Measurements from ENCODE around the gene PSENEN. TPM values are rescaled to one million over a fixed set of nuclear protein-coding genes. Genes with fewer than 3 reads are reported as not detected.

Gene PSENEN, protein sequence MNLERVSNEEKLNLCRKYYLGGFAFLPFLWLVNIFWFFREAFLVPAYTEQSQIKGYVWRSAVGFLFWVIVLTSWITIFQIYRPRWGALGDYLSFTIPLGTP
- 44.7 TPM for total RNA-seq
- long read RNA-seq, transcript PSENEN-202 (4 exons, 1,661 nt): major isoform, 14 of 15 reads
- long read RNA-seq, partial matches to known transcripts: 1 of 15 reads
- long read RNA-seq, other reads (novel, unspliced or antisense): 0 of 15 reads

DNA sequence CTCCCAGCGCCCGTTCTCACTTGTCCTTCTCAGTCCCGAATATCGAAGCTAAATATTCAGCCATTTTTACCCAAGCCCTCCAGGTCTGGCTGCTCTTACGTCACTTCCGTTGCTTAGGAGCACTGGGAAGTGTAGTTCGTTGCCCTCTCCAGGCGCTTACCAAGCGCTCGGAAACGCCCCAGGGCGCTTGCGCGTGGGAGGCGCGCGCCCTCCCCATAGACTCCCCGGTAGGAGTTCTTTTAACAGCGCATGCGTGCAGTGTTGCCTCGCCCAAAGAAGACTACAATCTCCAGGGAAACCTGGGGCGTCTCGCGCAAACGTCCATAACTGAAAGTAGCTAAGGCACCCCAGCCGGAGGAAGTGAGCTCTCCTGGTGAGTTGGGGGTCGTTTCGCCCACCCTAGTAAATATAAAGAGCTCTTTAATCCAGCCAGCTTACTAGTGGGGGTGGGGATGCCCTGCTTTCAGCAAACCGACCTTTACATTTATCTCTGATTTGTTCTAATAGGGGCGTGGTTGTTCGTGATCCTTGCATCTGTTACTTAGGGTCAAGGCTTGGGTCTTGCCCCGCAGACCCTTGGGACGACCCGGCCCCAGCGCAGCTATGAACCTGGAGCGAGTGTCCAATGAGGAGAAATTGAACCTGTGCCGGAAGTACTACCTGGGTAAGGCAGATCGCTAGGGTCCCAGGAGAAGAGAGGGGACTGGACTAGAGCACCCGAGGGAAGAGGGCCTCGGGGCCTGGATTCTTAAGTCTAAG lies at the start of gene PSENEN, which contains the start of gene U2AF1L4:
PSENEN (plus strand) TSS at position 324 of the 759 bp plus-strand sequence; CDS start at position 604, 280 bp downstream.
U2AF1L4 (minus strand) TSS at position 91 of the 759 bp plus-strand sequence; CDS start at position 64, 27 bp downstream.
- intact Hi-C loops (cut with DNase I): loop anchor here (1.0 to 10.0 kb wide), 4 partner anchors 28 to 369 kb away; partner anchors contain the start of genes COX6B1, OVOL3, POLR2I and TBCB
- peak; percentile 98 for DNase-seq (ENCODE audit: missing footprints)

GRCh38 chr19:35695895-35696422 lies 49.5 kb upstream of the PSENEN start:
- intact Hi-C loops (cut with DNase I): loop anchor here (2.0 kb wide), 1 partner anchor 235 kb away; no protein-coding TSS in a partner anchor
- DNase-seq (ENCODE audit: missing footprints): no peak
- ATAC-seq: no peak

More for the DNA sequence above, at the start of gene PSENEN, which contains the start of gene U2AF1L4:
- peak; percentile 83 for ATAC-seq

- intact Hi-C loops (cut with DNase I): no loop called here
- ATAC-seq: no peak
- no peak for DNase-seq (ENCODE audit: missing footprints)
These were observed 48.6 kb upstream of the PSENEN start for GRCh38 chr19:35696835-35697234.

DNA sequence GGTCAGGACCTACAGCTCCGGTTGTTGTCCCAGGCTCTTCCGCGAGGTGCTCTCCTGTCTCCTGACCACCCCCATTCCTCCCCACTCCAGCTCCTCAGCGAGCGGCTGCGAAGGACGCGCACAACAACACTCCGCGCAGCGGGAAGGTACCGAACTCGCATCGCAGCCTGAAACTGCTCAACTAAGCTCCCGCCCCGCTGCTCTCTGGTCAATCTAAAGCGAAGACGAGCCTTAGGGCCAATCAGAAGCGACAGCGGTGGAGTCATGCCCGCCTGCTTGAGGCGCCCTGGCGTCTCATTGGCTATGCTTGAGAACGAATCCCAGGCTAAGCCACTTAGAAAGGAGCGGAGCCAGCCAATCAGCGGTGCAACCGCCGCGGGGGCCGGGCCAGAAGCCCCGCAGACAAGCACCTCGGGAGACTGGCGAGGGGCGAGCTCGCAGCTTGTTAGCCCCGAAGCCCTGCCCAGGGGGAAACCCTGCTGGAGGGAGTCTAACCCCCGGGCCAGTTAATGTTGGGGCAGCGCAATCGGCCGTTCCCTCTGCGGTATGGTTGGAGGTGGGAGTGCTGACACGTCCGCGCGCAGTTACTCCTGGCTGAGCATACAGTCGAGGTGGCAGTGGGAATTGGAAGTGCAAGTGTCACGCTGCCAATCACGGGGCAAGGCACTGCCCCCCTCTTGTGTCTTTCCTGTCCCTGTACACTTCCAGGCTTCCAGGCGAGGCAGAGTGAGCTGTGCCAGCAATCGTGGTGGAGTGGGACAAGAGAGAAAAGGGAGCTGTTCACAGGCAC lies 43.0 kb upstream of the PSENEN start:
- peak; percentile 99 for ATAC-seq
- peak; percentile 97 for DNase-seq (ENCODE audit: missing footprints)
- intact Hi-C loops (cut with DNase I): loop anchor here (1.0 kb wide), 1 partner anchor 14 kb away; no protein-coding TSS in a partner anchor

DNA sequence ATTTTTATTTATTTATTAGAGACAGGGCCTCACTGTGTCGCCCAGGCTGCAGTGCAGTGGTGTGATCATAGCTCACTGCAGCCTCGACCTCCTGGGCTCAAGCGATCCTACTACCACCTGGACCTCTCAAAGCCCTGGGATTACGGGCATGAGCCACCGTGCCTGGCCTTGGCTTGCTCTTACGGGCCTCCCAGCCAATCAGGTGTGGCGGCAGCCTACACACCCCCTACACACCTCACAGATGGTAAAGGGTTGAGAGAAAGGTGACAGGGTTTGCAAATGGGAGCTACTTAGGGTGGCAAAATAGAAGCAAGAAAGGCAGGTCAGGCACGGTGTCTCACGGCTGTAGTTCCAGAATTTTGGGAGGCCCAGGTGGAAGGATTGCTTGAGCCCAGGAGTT lies 42.1 kb upstream of the PSENEN start:
- intact Hi-C loops (cut with DNase I): no loop called here
- DNase-seq (ENCODE audit: missing footprints): no peak
- ATAC-seq: no peak

DNA sequence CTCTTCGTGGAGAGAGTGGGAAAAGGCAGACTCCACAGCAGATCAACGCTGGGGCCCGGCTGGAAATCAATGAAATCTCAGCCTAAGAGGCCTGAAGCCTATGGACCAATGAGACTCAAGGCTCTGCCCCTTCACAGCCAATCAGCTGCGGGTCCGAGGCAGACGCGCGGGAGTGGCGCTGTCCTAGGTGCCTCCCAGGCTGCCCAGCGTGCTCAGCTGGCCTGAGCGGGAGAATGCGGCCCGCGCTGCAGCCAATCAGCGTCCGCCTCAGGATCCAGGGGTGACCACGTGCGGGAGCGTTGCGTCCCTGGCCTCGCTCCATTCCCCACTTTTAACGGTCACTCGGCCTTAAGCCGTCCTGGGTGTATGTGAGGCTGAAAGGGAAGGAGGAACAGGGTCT lies 41.2 kb upstream of the PSENEN start, which contains the start of gene ZBTB32:
ZBTB32 (plus strand) TSS at position 341 of the 400 bp plus-strand sequence. CDS start 10,069 bp downstream, outside the sequence.
- DNase-seq (ENCODE audit: missing footprints): no peak
- ATAC-seq: no peak
- intact Hi-C loops (cut with DNase I): no loop called here

GRCh38 chr19:35708391-35708790 lies 37.1 kb upstream of the PSENEN start:
- ATAC-seq (no peak), DNase-seq (ENCODE audit: missing footprints) (no peak)
- intact Hi-C loops (cut with DNase I): no loop called here

DNA sequence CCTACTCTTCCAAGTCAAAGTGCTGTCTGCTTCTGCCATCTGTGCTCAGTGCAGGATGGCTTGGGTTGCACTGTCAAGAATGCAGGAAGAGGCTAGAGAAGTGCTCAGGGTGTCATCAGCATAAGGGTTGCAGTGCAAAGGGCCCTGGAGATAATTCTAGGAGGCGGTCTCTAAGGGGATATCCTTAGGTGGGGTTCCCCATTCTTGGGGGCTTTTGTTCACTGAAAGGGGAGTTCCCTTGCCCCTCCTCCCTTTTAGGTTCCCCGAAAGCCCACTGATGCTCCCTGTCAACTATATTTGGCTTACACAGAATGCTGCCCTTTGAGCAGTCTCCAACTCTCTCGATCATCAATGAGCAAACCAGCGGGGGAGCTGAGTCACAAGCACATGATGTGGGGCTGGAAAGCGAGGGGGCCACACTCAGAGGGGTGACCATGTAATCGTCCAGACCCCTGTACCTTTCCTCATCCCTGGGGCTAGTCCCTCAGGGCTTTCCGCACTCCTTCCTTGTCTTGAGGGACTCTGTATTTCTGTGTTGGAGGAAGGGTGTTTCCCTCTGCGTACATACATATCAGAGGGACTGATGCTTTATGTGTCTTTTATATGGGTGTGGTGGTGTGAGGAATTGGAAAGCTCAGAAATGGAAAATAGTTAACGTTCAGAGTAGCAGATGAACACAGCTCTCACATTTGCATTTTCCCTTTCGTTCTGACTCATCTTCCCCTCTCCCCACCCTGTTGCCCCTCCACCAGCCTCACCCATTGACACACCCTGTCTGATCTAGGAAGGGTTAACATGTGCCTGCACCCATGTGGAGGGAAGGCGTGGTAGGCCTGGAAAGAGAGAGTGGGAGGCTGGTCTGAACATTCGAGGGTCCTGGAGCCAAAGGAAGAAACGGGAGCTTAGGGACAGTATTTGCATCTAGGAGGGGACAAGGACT lies 34.4 kb upstream of the PSENEN start:
- intact Hi-C loops (cut with DNase I): no loop called here
- no peak for ATAC-seq
- DNase-seq (ENCODE audit: missing footprints): no peak

- intact Hi-C loops (cut with DNase I): no loop called here
These were observed 32.6 kb upstream of the PSENEN start for GRCh38 chr19:35712567-35713505.

DNA sequence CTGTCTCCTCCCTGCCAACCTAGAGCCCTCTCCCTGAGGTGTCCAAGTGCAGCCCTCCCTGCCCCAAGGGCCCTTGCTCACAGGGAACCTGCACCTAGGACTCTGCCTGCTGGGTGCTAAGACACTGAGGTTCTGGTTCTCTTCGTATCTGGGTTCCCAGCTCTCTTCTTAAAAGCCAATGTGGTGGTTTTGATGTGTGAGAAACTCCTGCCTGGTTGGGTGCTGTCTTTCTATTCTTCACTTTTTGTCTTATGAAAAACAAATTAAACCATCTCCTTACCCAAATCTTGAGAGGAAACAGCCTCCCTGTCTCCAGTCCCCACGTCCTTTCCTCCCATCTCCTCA lies 32.0 kb upstream of the PSENEN start:
- intact Hi-C loops (cut with DNase I): no loop called here
- ATAC-seq (no peak), DNase-seq (ENCODE audit: missing footprints) (no peak)

More at GRCh38 chr19:35712567-35713505, 32.6 kb upstream of the PSENEN start:
- DNase-seq (ENCODE audit: missing footprints) (peak; percentile 70), ATAC-seq (no peak)

- ATAC-seq (no peak), DNase-seq (ENCODE audit: missing footprints) (peak; percentile 34)
- intact Hi-C loops (cut with DNase I): no loop called here
These were observed 31.5 kb upstream of the PSENEN start for GRCh38 chr19:35713904-35714495.

- ATAC-seq (no peak), DNase-seq (ENCODE audit: missing footprints) (peak; percentile 42)
- intact Hi-C loops (cut with DNase I): no loop called here
These were observed 30.7 kb upstream of the PSENEN start for GRCh38 chr19:35714601-35715354.

- DNase-seq (ENCODE audit: missing footprints): peak; percentile 15
- intact Hi-C loops (cut with DNase I): no loop called here
- no peak for ATAC-seq
These were observed 30.1 kb upstream of the PSENEN start for GRCh38 chr19:35715355-35715809.

GRCh38 chr19:35715981-35716800 lies 29.3 kb upstream of the PSENEN start:
- DNase-seq (ENCODE audit: missing footprints) (peak; percentile 88), ATAC-seq (peak; percentile 42)
- intact Hi-C loops (cut with DNase I): loop anchor here (1.0 kb wide), 2 partner anchors 14 to 41 kb away; partner anchors contain the start of gene HSPB6
